Effector memory CD4-positive, alpha-beta T cell (primary cell): ENCODE measurements around the gene MYH11.

Source experiments
- DNase-seq, 3 donors: peaks; one replicate each; pipeline ENCODE4 v3.0.0-alpha.2; 2020
- H3K27ac ChIP-seq: 2 replicates; pipeline ENCODE4 v1.7.0; 2013; ENCODE audit warnings: mild to moderate bottlenecking, low read length, moderate library complexity; ENCODE audit not compliant: insufficient read depth, poor library complexity, severe bottlenecking
- H3K27me3 ChIP-seq: replicated peaks from 2 replicates; pipeline ENCODE4 v1.7.0; 2013; ENCODE audit warnings: mild to moderate bottlenecking, low read length; ENCODE audit not compliant: insufficient read depth, control insufficient read depth, poor library complexity, severe bottlenecking
- H3K36me3 ChIP-seq: 2 replicates; pipeline ENCODE4 v1.7.0; 2013; ENCODE audit warnings: mild to moderate bottlenecking, low read length, moderate library complexity; ENCODE audit not compliant: control insufficient read depth, insufficient read depth
- H3K4me1 ChIP-seq: 2 replicates; pipeline ENCODE4 v1.7.0; 2013; ENCODE audit warnings: low read length, mild to moderate bottlenecking; ENCODE audit not compliant: control insufficient read depth, insufficient read depth, poor library complexity, severe bottlenecking
- H3K4me3 ChIP-seq: 2 replicates; pipeline ENCODE4 v1.7.0; 2013; ENCODE audit warnings: low read length, low read depth, mild to moderate bottlenecking; ENCODE audit not compliant: insufficient read depth, poor library complexity, severe bottlenecking
- H3K9me3 ChIP-seq: 2 replicates; pipeline ENCODE4 v1.7.0; 2013; ENCODE audit warnings: mild to moderate bottlenecking, low read length, moderate library complexity; ENCODE audit not compliant: control insufficient read depth
- total RNA-seq, 3 donors: gene quantifications; one replicate each; lab custom pipeline; 2026; lab: John Stamatoyannopoulos, UW

MYH11 gene
- total RNA-seq, result 0 to 0.35 (median 0.19) reads per million in 3 donors

DNA sequence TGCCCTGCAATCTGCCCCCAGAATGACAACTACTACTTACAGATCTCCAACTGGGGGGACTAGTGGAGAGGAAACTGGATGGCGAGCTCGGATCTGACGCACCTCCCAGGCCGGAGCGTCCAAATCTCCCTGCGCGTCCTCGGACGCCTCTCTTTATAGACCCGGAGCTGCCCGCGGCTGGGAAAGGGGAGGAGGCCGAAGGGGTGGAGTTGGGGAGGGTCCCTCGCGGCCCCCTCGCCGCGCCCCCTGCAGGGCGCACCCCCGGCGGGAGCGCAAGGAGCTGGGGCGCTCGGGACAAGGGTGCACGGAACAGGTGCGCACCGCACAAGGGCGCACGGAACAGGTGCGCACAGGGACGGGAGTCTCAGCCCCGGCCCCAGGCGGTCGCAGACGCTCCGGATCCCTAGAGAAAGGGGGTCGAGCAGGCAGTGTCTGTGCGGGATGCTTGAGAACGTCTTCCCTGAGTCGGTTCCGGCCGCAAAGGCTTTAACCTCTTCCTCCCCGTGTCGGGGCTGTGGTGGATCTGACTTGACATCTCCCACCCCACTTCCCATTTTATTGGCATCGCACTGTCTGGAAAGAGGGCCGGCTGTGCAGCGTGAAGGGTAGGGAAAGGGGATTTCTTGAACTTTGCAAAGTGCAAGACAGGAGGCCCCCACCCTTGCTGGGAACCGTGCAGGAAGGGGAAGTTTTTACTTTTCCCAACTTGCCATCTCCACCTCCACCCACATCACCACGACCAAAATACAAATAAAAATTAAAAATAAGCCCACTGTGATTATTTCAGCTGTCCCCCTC, at the start of gene MYH11:
TSS of gene MYH11 (minus strand) at position 128 of the 798 bp plus-strand sequence. CDS start 18,776 bp downstream, outside the sequence.
- Histone ChIP-seq H3K9me3 (no peaks in the 10 kb centered on the region), H3K27ac (no peak within 1 kb of the TSS), H3K4me3 (no peak within 1 kb of the TSS), H3K27me3 (peaks cover 13% of the 10 kb centered on the region), H3K36me3 (no peaks in the 10 kb centered on the region), H3K4me1 (no peaks in the 10 kb centered on the region)
- no peak for DNase-seq

DNA sequence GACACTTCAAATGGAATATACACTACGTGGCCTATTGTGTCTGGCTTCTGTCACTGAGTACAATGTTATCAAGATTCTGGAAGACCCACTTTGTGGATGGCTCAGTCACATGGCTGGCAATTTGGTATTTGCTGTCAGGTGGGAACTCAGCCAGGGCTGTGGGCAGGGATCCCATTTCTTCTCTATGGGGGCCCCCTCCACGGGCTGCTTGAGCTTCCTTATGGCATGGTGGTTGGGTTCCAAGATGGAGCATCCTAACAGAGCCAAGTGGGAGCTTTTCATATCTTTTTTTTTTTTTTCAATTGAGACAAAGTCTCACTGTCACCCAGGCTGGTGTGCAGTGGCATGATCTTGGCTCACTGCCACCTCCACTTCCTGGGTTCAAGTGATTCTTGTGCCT, 49.6 kb upstream of the MYH11 start:
- Histone ChIP-seq H3K27me3 (no peaks in the 10 kb centered on the region), H3K9me3 (no peaks in the 10 kb centered on the region), H3K36me3 (no peaks in the 10 kb centered on the region), H3K27ac (no peak overlapping the region), H3K4me1 (no peaks in the 10 kb centered on the region), H3K4me3 (no peak overlapping the region)
- no peak for DNase-seq

DNA sequence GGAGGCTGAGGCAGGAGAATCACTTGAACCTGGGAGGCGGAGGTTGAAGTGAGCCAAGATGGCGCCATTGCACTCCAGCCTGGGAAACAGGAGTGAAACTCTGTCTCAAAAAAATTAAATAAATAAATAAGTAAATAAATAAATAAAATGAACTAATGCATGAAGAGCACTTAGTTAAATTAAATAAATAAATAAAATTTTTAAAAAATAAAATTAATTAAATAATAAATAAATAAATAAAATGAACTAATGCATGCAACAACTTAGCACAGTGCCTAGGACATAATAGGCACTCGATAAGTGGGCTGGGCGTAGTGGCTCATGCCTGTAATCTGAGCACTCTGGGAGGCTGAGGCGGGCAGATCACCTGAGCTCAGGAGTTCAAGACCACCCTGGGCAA, 47.1 kb upstream of the MYH11 start:
- Histone ChIP-seq H3K4me3 (no peak overlapping the region), H3K4me1 (no peaks in the 10 kb centered on the region), H3K27ac (no peak overlapping the region), H3K36me3 (no peaks in the 10 kb centered on the region), H3K27me3 (no peaks in the 10 kb centered on the region), H3K9me3 (no peaks in the 10 kb centered on the region)
- no peak for DNase-seq

DNA sequence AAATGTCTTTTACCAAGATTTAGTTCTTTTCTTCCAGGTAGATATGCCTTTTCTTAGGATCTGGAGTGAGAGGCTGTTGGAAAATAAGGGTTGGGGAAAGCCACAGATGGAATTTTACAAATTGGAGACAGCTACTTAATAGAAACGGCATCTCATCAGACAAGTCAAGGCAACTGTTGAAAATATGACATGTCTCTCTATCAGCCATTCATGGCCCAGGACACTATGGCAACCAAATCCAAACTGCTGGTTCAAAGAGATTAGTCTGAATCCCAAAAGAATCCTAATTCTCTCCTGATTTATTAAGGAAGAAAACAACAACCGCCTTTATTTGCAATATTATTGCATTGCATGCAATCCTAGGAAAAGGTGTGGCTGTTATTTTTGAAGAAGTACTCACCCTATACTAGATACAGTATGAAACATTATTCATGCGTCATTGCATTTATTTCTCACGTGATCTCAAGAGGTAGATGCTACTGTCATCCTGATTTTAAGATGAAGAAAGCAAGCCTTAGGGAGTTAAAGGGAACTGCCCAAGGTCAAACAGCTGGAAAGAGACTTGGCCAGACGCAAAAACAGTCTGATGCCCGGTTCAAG, 44.2 kb upstream of the MYH11 start:
- Histone ChIP-seq H3K27me3 (no peaks in the 10 kb centered on the region), H3K4me3 (no peak overlapping the region), H3K4me1 (no peaks in the 10 kb centered on the region), H3K27ac (no peak overlapping the region), H3K9me3 (no peaks in the 10 kb centered on the region), H3K36me3 (no peaks in the 10 kb centered on the region)
- DNase-seq, result no peak

DNA sequence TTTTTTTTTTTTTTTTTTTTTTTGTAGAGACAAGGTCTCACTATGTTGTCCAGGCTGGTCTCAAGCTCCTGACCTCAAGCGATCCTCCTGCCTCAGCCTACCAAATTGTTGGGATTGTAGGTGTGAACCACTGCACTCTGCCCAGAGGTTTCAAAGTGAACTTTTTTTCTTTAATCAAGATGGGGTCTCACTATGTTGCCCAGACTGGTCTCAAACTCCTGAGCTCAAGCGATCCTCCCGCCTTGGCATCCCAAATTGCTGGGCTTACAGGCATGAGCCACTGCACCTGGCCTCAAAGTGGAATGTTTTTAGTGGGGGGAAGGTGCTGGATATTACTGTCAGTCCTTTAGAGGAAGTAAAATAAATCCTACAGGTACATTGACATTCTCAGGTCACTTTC, 43.5 kb upstream of the MYH11 start:
- H3K27ac ChIP-seq, result no peak overlapping the region

DNA sequence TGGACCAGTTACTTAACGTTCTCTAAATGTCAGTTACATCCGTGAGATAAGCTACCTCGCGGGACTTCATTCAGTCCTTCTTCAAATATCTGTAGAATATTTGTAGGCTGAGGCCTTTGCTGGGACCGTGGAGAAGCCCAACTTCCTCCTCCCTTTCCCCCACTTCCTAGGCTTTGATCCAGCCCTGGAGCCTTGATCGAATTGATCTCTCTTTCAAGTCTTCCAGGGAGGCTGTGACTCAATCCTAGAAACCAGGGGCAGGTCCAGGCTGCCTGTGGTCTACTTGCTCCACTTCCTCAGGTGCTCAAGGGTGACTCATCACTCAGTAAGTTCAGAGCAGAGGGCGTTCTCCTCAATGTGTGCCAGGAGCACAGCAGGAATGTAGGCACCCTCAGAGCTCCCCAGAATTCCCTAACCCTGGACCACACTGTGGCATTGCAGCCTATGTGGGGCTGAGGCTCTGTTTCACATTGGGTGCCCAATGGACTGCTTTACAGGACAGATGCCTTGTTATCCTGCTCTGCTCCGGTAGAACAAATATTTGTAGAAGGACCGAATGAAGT, 42.8 kb upstream of the MYH11 start:
- H3K36me3 ChIP-seq, result no peaks in the 10 kb centered on the region
- H3K27me3 ChIP-seq, result no peaks in the 10 kb centered on the region
- no peak for DNase-seq
- no peak overlapping the region for H3K27ac ChIP-seq
- no peaks in the 10 kb centered on the region for H3K4me1 ChIP-seq
- no peak overlapping the region for H3K4me3 ChIP-seq
- H3K9me3 ChIP-seq, result no peaks in the 10 kb centered on the region

More for the DNA sequence above, 43.5 kb upstream of the MYH11 start:
- no peaks in the 10 kb centered on the region for H3K4me1 ChIP-seq
- H3K9me3 ChIP-seq, result no peaks in the 10 kb centered on the region
- H3K27me3 ChIP-seq, result no peaks in the 10 kb centered on the region
- H3K36me3 ChIP-seq, result no peaks in the 10 kb centered on the region
- H3K4me3 ChIP-seq, result no peak overlapping the region
- DNase-seq, result no peak

DNA sequence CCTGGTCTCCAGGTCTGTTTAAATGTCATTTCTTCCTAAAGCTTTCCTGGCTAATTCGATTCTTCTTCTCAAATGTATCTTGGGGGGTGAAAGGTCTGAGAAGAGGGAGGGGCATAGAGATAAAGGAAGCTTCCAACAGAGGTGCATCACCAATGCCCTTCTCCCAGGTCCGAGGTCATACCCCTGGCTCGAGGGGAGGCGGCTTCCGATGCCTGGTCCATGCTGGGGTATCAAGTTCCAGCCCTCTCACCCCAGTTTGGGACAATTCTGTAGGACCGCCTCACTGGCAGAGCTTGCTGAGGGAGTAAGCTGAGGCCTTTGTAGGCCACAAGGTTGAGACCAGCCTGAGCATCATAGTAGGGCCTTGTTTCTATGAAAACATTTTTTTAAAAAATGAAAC, 41.8 kb upstream of the MYH11 start:
- no peaks in the 10 kb centered on the region for H3K9me3 ChIP-seq
- no peak overlapping the region for H3K27ac ChIP-seq
- H3K27me3 ChIP-seq, result no peaks in the 10 kb centered on the region
- no peaks in the 10 kb centered on the region for H3K36me3 ChIP-seq
- no peaks in the 10 kb centered on the region for H3K4me1 ChIP-seq
- H3K4me3 ChIP-seq, result no peak overlapping the region
- DNase-seq, result no peak

DNA sequence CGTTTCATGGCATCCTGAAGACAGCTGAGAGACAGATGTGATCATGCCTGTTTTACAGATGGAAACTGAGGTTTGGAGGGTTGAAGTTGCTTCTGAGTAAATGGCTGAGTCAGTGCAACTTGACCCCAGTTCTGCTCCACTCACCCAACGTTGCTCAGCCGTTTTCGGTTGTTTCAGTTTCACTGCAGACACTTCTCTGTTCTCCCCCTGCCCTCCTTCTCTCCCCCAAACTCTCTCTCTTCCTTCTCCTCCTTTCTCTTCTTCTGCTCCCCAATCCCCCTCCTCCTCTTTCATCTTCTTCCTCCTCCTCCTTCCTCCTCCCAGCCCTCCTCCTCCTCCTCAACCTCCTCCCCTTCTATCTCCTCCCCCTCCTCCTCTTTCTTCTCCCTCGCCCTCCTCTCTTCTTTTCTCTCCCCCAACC, 41.0 kb upstream of the MYH11 start:
- Histone ChIP-seq H3K9me3 (no peaks in the 10 kb centered on the region), H3K4me3 (no peak overlapping the region), H3K4me1 (no peaks in the 10 kb centered on the region), H3K27ac (no peak overlapping the region), H3K27me3 (no peaks in the 10 kb centered on the region), H3K36me3 (no peaks in the 10 kb centered on the region)
- no peak for DNase-seq

DNA sequence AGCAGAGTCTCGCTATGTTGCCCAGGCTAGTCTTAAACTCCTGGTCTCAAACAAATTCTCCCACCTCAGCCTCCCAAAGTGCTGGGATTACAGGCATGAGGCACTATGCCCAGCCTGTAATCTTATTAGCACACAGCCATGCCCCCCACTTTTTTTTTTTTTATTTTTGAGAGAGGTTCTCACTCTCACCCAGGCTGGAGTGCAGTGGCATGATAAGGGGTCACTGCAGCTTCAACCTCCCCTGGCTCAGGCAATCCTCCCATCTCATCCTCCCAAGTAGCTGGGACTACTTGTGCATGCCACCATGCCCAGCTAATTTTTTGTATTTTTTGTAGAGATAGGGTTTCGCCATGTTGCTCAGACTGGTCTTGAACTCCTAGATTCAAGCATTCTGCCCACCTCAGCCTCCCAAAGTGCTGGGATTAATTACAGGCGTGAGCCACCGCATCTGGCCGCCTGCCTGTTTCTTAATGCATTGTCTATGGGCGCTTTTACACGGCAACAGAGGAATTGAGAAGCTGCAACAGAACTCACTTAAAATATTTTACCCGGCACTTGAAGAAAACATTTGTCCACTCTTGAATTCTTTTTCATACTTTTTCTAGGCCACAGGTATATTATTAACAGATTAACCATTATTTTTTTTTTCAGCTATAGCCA, 40.4 kb upstream of the MYH11 start:
- Histone ChIP-seq H3K27me3 (no peaks in the 10 kb centered on the region), H3K4me1 (no peaks in the 10 kb centered on the region), H3K36me3 (no peaks in the 10 kb centered on the region), H3K4me3 (no peak overlapping the region), H3K27ac (no peak overlapping the region), H3K9me3 (no peaks in the 10 kb centered on the region)
- no peak for DNase-seq
